Measurements from ENCODE around the gene METTL18.

Gene METTL18

GRCh38 chr1:169784102-169784501, 10.6 kb downstream of the METTL18 start:
- DNase-seq = no peak

GRCh38 chr1:169782596-169782995, 12.1 kb downstream of the METTL18 start:
- DNase-seq = no peak

GRCh38 chr1:169779970-169780369, 14.7 kb downstream of the METTL18 start:
- DNase-seq = no peak

- no peak for DNase-seq
These were observed 15.6 kb downstream of the METTL18 start for GRCh38 chr1:169779150-169779549.

- DNase-seq = no peak
These were observed 18.3 kb downstream of the METTL18 start for GRCh38 chr1:169776440-169776839.

- DNase-seq = no peak
These were observed 26.5 kb downstream of the METTL18 start for GRCh38 chr1:169768161-169768560.

GRCh38 chr1:169765580-169766331, 29.0 kb downstream of the METTL18 start:
- DNase-seq = no peak

GRCh38 chr1:169764919-169765318, 29.8 kb downstream of the METTL18 start:
- no peak for DNase-seq

- no peak for DNase-seq
These were observed 32.0 kb downstream of the METTL18 start for GRCh38 chr1:169762699-169763098.

- DNase-seq = no peak
These were observed 35.7 kb downstream of the METTL18 start for GRCh38 chr1:169759038-169759437.

- no peak for DNase-seq
These were observed 41.2 kb downstream of the METTL18 start for GRCh38 chr1:169753549-169753948.

- DNase-seq = no peak
These were observed 44.7 kb downstream of the METTL18 start for GRCh38 chr1:169750041-169750440.

- no peak for DNase-seq
These were observed 48.2 kb downstream of the METTL18 start for GRCh38 chr1:169746550-169746949.

GRCh38 chr1:169745015-169745861, 49.5 kb downstream of the METTL18 start:
- no peak for DNase-seq

All from activated effector memory CD4-positive, alpha-beta T cell treated with Interleukin-2 at 50 U/mL for 16 hours (primary cell).